HEK293T (cell line): Measurements from ENCODE around the gene ZNF385B.

ENCODE experiments used
- ARNT ChIP-seq: fragments of 450-650 bp; IDR thresholded peaks from 2 replicates; pipeline ENCODE4 v1.6.1; 2017; ENCODE audit warnings: mild to moderate bottlenecking
- BHLHE40 ChIP-seq: fragments of 450-650 bp; IDR thresholded peaks from 2 replicates; pipeline ENCODE4 v1.6.1; 2016; ENCODE audit warnings: mild to moderate bottlenecking, moderate library complexity, borderline replicate concordance
- FOXA1 ChIP-seq: fragments of 450-650 bp; IDR thresholded peaks from 2 replicates; pipeline ENCODE4 v1.6.1; 2016; ENCODE audit warnings: mild to moderate bottlenecking
- FOXK2 ChIP-seq: fragments of 450-650 bp; IDR thresholded peaks from 2 replicates; pipeline ENCODE4 v1.6.1; 2016; ENCODE audit warnings: mild to moderate bottlenecking
- LEF1 ChIP-seq: fragments of 450-650 bp; IDR thresholded peaks from 2 replicates; pipeline ENCODE4 v1.6.1; 2017; ENCODE audit warnings: mild to moderate bottlenecking, borderline replicate concordance
- NFRKB ChIP-seq: fragments of 450-650 bp; IDR thresholded peaks from 2 replicates; pipeline ENCODE4 v1.6.1; 2016; ENCODE audit warnings: mild to moderate bottlenecking, moderate library complexity
- PKNOX1 ChIP-seq: fragments of 450-650 bp; IDR thresholded peaks from 2 replicates; pipeline ENCODE4 v1.6.1; 2016
- SP1 ChIP-seq: fragments of 450-650 bp; IDR thresholded peaks from 2 replicates; pipeline ENCODE4 v1.6.1; 2017
- SUZ12 ChIP-seq: fragments of 450-650 bp; IDR thresholded peaks from 2 replicates; pipeline ENCODE4 v1.6.1; 2016; ENCODE audit warnings: mild to moderate bottlenecking
- TARDBP ChIP-seq: fragments of 450-650 bp; IDR thresholded peaks from 2 replicates; pipeline ENCODE4 v1.6.1; 2016

- TF ChIP-seq NFRKB, result no peak
- TF ChIP-seq ARNT, result no peak
- TF ChIP-seq FOXK2, result no peak
- no peak for TF ChIP-seq BHLHE40
- no peak for TF ChIP-seq SUZ12
- TF ChIP-seq FOXA1, result no peak
- TF ChIP-seq SP1, result no peak
- no peak for TF ChIP-seq LEF1
- TF ChIP-seq PKNOX1, result no peak
- TF ChIP-seq TARDBP, result no peak
Observed at GRCh38 chr2:179455824-179456223, 405.6 kb downstream of the ZNF385B start.
